Gastrocnemius medialis (tissue), 4 donors: ENCODE data around the gene WNK2. TPM values are rescaled to one million over a fixed set of nuclear protein-coding genes. Genes with fewer than 3 reads are reported as not detected.

Experiments used
- ATAC-seq, 2 donors: fragments of 150-250 bp; one replicate each; pipeline ENCODE4 v1.9.1; 2016
- DNase-seq, 2 donors: peaks; one replicate each; pipeline ENCODE4 v3.0.0-alpha.2; 2019
- H3K27ac ChIP-seq, 4 donors: fragments of 200-600 bp; sonication (generic); 1 replicate in 1 of 4; 2 replicates in 3 of 4; pipeline ENCODE4 v1.5.1; 2016 to 2018; ENCODE audit warnings: mild to moderate bottlenecking in 2 of 4, moderate library complexity in 1 of 4
- H3K27me3 ChIP-seq, 3 donors: fragments of 200-600 bp; sonication (generic) in 2 of 3; 1 replicate in 1 of 3; 2 replicates in 2 of 3; pipeline versions ENCODE4 v1.5.1 to v1.6.0; 2016 to 2019; ENCODE audit warnings: mild to moderate bottlenecking in 1 of 3, moderate library complexity in 1 of 3
- H3K36me3 ChIP-seq, 2 donors: fragments of 200-600 bp; sonication (generic) in 1 of 2; one replicate each; pipeline ENCODE4 v1.5.1; 2017 to 2018
- H3K4me1 ChIP-seq, 2 donors: fragments of 200-600 bp; sonication (generic) in 1 of 2; one replicate each; pipeline ENCODE4 v1.5.1; 2016 to 2017; ENCODE audit warnings: mild to moderate bottlenecking in 2 of 2
- H3K4me3 ChIP-seq, 4 donors: fragments of 200-600 bp; sonication (generic) in 3 of 4; 1 replicate in 1 of 4; 2 replicates in 3 of 4; pipeline ENCODE4 v1.5.1; 2016 to 2019; ENCODE audit warnings: mild to moderate bottlenecking in 2 of 4
- H3K9me3 ChIP-seq, 3 donors: fragments of 200-600 bp; sonication (generic) in 2 of 3; 1 replicate in 1 of 3; 2 replicates in 2 of 3; pipeline ENCODE4 v1.5.1; 2016 to 2019
- CTCF ChIP-seq, 5 experiments: fragments of 450-650 bp in 3 of 5; fragments of 200-600 bp in 2 of 5; sonication (generic) in 2 of 5; IDR thresholded peaks in 4 of 5; conservative IDR thresholded peaks in 1 of 5; 1 replicate in 4 of 5; 2 replicates in 1 of 5; pipeline ENCODE4 v1.5.1; 2016 to 2019; ENCODE audit warnings: antibody characterized with exemption in 5 of 5, mild to moderate bottlenecking in 3 of 5, moderate library complexity in 3 of 5
- POLR2A ChIP-seq, 2 donors: fragments of 450-650 bp; IDR thresholded peaks; one replicate each; pipeline ENCODE4 v1.6.1; 2017; ENCODE audit warnings: antibody characterized with exemption in 2 of 2, mild to moderate bottlenecking in 2 of 2, moderate library complexity in 2 of 2
- in situ Hi-C, 4 donors: fragments of 200-750 bp; cut with MboI; loops; one replicate each; pipeline versions ENCODE4 v1.15.0 to v1.8.0; 2017; ENCODE audit warnings: low sequenced_read_pairs in 4 of 4
- intact Hi-C: fragments of 100-400 bp; cut with DNase I; formaldehyde crosslinking; loops from one replicate; pipeline ENCODE4 v1.15.1; 2023; ENCODE audit warnings: low total_unique reads
- total RNA-seq, 4 donors: library from RNA; depleted of rRNA; stranded (reverse); fragments of >200 nt; gene quantifications; one replicate each; pipeline versions ENCODE4 v1.1.0 to v1.2.3, GENCODE V29; 2016

The WNK2 gene
- total RNA-seq, 4 donors from 2014 or later = 11.3 to 43.0 (median 24.7) TPM

- ATAC-seq (no peak), DNase-seq (no peak)
- intact Hi-C loops = no loop called here
- no peak for TF ChIP-seq CTCF (IDR thresholded peaks at IDR 0.05 in 4 of 5, conservative IDR thresholded peaks at IDR 0.05 in 1 of 5)
- TF ChIP-seq POLR2A (IDR thresholded peaks at IDR 0.05) = no peak
- H3K36me3 ChIP-seq = no peaks in the 10 kb centered on the region
- in situ Hi-C loops = no loop called here
- H3K4me3 ChIP-seq = no peak overlapping the region
- H3K27ac ChIP-seq = no peak overlapping the region
- peaks cover 15 to 33% of the 10 kb centered on the region in 2 donors for H3K4me1 ChIP-seq
- H3K9me3 ChIP-seq = no peaks in the 10 kb centered on the region
- H3K27me3 ChIP-seq = no peaks in the 10 kb centered on the region
These were observed 12.4 kb downstream of the WNK2 start for GRCh38 chr9:93196096-93197055.

GRCh38 chr9:93197670-93198069 is 13.7 kb downstream of the WNK2 start:
- Histone ChIP-seq H3K27me3 (no peaks in the 10 kb centered on the region), H3K36me3 (no peaks in the 10 kb centered on the region), H3K9me3 (no peaks in the 10 kb centered on the region), H3K4me1 (peaks cover 26 to 46% of the 10 kb centered on the region in 2 donors), H3K27ac (peak overlapping the region in 2 of 4 donors; percentile 37 to 41), H3K4me3 (no peak overlapping the region)
- intact Hi-C loops (no loop called here), in situ Hi-C loops (no loop called here)
- no peak for TF ChIP-seq CTCF (IDR thresholded peaks at IDR 0.05 in 4 of 5, conservative IDR thresholded peaks at IDR 0.05 in 1 of 5)
- no peak for TF ChIP-seq POLR2A (IDR thresholded peaks at IDR 0.05)
- DNase-seq (no peak), ATAC-seq (no peak)

DNA sequence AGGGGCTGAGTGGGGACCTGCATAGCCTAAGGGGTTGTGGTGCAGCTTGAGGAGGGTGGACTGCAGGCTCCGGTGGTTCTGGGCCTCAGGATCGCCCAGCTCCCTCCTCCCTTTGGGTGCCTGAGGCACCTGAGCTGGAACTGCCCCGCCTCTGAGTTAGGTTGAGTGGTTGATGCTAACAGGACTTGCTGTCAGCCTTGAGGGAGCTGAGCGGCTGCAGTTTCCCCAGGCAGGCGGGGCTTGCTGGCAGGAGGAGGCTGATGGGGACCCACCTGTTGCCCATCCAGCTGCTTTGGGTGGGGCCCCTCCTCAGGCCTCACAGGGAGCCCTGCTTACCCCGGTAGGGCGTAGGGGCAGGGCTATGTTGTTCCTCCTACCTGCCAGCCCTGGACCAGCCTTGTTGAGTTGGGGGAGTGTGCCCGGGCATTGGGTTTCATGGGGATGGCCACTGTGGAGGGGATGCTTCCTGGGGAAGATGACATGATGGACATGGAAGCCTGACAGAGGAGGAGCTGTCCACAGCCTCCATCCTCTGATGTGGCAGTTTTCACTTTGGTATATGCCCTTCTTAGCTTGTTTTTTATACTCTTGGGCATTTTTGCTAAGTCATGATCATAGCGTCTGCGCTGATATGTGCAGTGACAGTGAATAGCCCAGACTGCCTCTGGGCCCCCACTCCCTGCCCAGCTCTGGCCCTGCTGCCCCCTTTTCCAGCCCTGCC is 14.3 kb downstream of the WNK2 start:
- intact Hi-C loops (no loop called here), in situ Hi-C loops (no loop called here)
- Histone ChIP-seq H3K9me3 (no peaks in the 10 kb centered on the region), H3K4me3 (no peak overlapping the region), H3K27me3 (no peaks in the 10 kb centered on the region), H3K36me3 (no peaks in the 10 kb centered on the region), H3K27ac (peak overlapping the region in 3 of 4 donors; percentile 23 to 54 (median 41)), H3K4me1 (peaks cover 32 to 48% of the 10 kb centered on the region in 2 donors)
- TF ChIP-seq CTCF (IDR thresholded peaks at IDR 0.05 in 4 of 5, conservative IDR thresholded peaks at IDR 0.05 in 1 of 5) (no peak), POLR2A (IDR thresholded peaks at IDR 0.05) (no peak)
- ATAC-seq = no peak
- no peak for DNase-seq

DNA sequence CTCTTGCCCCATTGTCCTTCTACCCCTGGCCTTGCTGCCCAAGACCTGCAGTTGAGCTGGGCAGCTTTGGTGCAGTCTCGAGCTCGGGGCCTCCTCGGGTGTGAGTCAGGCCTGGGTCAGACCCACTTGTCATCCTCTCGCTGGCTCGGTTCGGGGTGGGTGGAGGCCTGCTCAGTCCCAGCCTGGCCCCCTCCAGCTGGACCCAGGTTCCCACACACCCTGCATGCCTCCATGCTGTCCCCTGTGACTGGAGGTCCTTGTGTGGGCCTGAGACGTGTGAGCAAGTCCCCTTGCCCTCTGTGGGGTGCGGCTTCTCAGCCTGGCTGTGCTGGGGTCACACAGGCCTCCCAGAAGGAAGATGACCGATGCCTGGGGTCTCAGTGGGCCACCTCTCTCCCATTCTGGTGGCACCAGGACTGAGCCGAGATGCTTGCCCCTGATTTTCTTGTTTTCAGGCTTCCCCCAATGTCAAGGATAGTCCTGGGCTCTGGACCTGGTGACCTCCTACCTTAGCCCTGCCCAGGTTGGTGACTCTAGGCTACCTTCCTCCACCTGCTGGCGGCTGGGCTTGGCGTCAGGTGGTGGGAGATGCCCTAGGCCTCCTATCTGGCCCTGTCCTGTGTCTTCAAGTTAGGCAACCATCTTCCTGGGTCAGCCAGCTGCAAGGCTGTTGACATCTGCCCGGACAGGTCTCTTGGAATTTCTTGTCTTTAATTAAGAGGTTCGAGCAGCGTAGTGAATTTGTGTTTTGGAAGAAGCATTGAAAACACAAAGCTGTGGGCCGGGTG is 15.1 kb downstream of the WNK2 start:
- Histone ChIP-seq H3K4me3 (no peak overlapping the region), H3K36me3 (no peaks in the 10 kb centered on the region), H3K27ac (peak overlapping the region in 3 of 4 donors; percentile 23 to 54 (median 41)), H3K27me3 (no peaks in the 10 kb centered on the region), H3K4me1 (peaks cover 34 to 44% of the 10 kb centered on the region in 2 donors), H3K9me3 (no peaks in the 10 kb centered on the region)
- TF ChIP-seq POLR2A (IDR thresholded peaks at IDR 0.05) = no peak
- no peak for TF ChIP-seq CTCF (IDR thresholded peaks at IDR 0.05 in 4 of 5, conservative IDR thresholded peaks at IDR 0.05 in 1 of 5)
- in situ Hi-C loops = no loop called here
- intact Hi-C loops = no loop called here
- ATAC-seq = no peak
- no peak for DNase-seq
